GM12878 (cell line): ENCODE results near the gene ALDH1A2. TPM values are rescaled to one million over a fixed set of nuclear protein-coding genes. Genes with fewer than 3 reads are reported as not detected.

Experiments
- ATAC-seq: fragments of 200-7000 bp; cut with Tn5 transposase; 3 replicates; pipeline ENCODE4 v1.9.1; 2020; ENCODE audit warnings: mild to moderate bottlenecking, moderate library complexity
- BruUV-seq: library from RNA; stranded (reverse); fragments of 400-500 nt; replicated peaks from 2 replicates; lab custom pipeline; 2021; lab: Mats Ljungman, UMichigan
- CTCF ChIA-PET: fragments of 300-600 bp; sonication (Branson Sonifier 250); formaldehyde crosslinking; extraction: SDS; loops from one replicate; lab custom pipeline; 2021; ENCODE audit warnings: inconsistent platforms; lab: Yijun Ruan, JAX
- POLR2A ChIA-PET: fragments of 350-600 bp; formaldehyde crosslinking; extraction: SDS; loops from one replicate; lab custom pipeline; 2021; ENCODE audit warnings: inconsistent platforms; lab: Charles Lee
- RAD21 ChIA-PET: fragments of 300-600 bp; sonication (Branson Sonifier 250); formaldehyde crosslinking; loops from one replicate; lab custom pipeline; 2023; ENCODE audit warnings: antibody characterized with exemption; ENCODE audit not compliant: unreplicated experiment; lab: Charles Lee
- SMC1A ChIA-PET: fragments of 300-600 bp; sonication (Branson Sonifier 250); formaldehyde crosslinking; loops from one replicate; lab custom pipeline; 2023; ENCODE audit not compliant: unreplicated experiment, uncharacterized antibody; lab: Charles Lee
- DNase-seq: peaks from one replicate; pipeline ENCODE4 v3.0.0-alpha.2; 2011; ENCODE audit warnings: low read depth, low spot score
- FAIRE-seq: peaks from 3 replicates; lab custom pipeline; 2011; peaks lifted over from hg19 to GRCh38; lab: Jason Lieb, UNC
- H2AFZ ChIP-seq: 2 replicates; pipeline ENCODE4 v1.6.0; 2011; ENCODE audit warnings: low read depth, low read length, control low read depth; ENCODE audit not compliant: control insufficient read depth
- H3K27ac ChIP-seq: 2 replicates; pipeline ENCODE4 v1.5.1; 2011; ENCODE audit warnings: control low read depth; ENCODE audit not compliant: control insufficient read depth, insufficient read depth
- H3K27me3 ChIP-seq, 2 experiments: replicated peaks in 1 of 2; 2 replicates each; pipeline versions ENCODE4 v1.6.0 to v1.6.1; 2011; ENCODE audit warnings: low read length in 1 of 2; ENCODE audit not compliant: control insufficient read depth in 2 of 2, insufficient read depth in 2 of 2
- H3K36me3 ChIP-seq, 2 experiments: 2 replicates each; pipeline ENCODE4 v1.5.1; 2011; ENCODE audit warnings: low read length in 1 of 2; ENCODE audit not compliant: control insufficient read depth in 2 of 2, insufficient read depth in 2 of 2
- H3K4me1 ChIP-seq: 2 replicates; pipeline ENCODE4 v1.6.1; 2011; ENCODE audit warnings: mild to moderate bottlenecking, low read length, moderate library complexity, mixed read lengths; ENCODE audit not compliant: control insufficient read depth, insufficient read depth
- H3K4me2 ChIP-seq: 2 replicates; pipeline ENCODE4 v1.6.0; 2011; ENCODE audit warnings: control low read depth; ENCODE audit not compliant: control insufficient read depth, insufficient read depth
- H3K4me3 ChIP-seq: fragments of 200-600 bp; sonication (generic); 2 replicates; pipeline ENCODE4 v1.5.1; 2016
- H3K79me2 ChIP-seq: 2 replicates; pipeline ENCODE4 v1.6.0; 2011; ENCODE audit warnings: low read length; ENCODE audit not compliant: control insufficient read depth, insufficient read depth
- H3K9ac ChIP-seq: 2 replicates; pipeline ENCODE4 v1.8.0; 2011; ENCODE audit warnings: low read length, control low read depth, mixed read lengths; ENCODE audit not compliant: control insufficient read depth, insufficient read depth
- H3K9me3 ChIP-seq: replicated peaks from 3 replicates; pipeline ENCODE4 v1.5.1; 2011; ENCODE audit warnings: mild to moderate bottlenecking, low read length; ENCODE audit not compliant: control insufficient read depth, insufficient read depth
- H4K20me1 ChIP-seq: 2 replicates; pipeline ENCODE4 v1.6.0; 2011; ENCODE audit not compliant: control insufficient read depth, insufficient read depth
- EED ChIP-seq: sonication (generic); IDR thresholded peaks from 2 replicates; pipeline ENCODE4 v1.6.1; 2016; ENCODE audit warnings: antibody characterized with exemption, low read depth
- EGR1 ChIP-seq, 2 experiments: IDR thresholded peaks; 1 replicate in 1 of 2; 2 replicates in 1 of 2; pipeline ENCODE4 v1.6.1; 2011 to 2012; ENCODE audit warnings: low read depth in 2 of 2, low read length in 2 of 2, borderline replicate concordance in 1 of 2, mild to moderate bottlenecking in 1 of 2, moderate library complexity in 1 of 2
- HDAC2 ChIP-seq: fragments of 200-600 bp; sonication (generic); IDR thresholded peaks from 2 replicates; pipeline ENCODE4 v1.6.1; 2017
- HDAC6 ChIP-seq: fragments of 200-600 bp; sonication (generic); IDR thresholded peaks from one replicate; pipeline ENCODE4 v1.8.0; 2017; ENCODE audit warnings: antibody characterized with exemption; ENCODE audit not compliant: unreplicated experiment
- IRF5 ChIP-seq: fragments of 450-650 bp; IDR thresholded peaks from 2 replicates; pipeline ENCODE4 v1.6.1; 2017; ENCODE audit warnings: borderline replicate concordance
- MAX ChIP-seq: IDR thresholded peaks from 2 replicates; pipeline ENCODE4 v1.6.1; 2012; ENCODE audit warnings: low read depth, low read length, improper control_type of control experiment
- PKNOX1 ChIP-seq: fragments of 450-650 bp; IDR thresholded peaks from 2 replicates; pipeline ENCODE4 v1.6.1; 2016; ENCODE audit warnings: mild to moderate bottlenecking
- RAD51 ChIP-seq: fragments of 450-650 bp; IDR thresholded peaks from 2 replicates; pipeline ENCODE4 v1.6.1; 2016; ENCODE audit warnings: moderate library complexity, mild to moderate bottlenecking, inconsistent platforms
- RB1 ChIP-seq: fragments of 450-650 bp; formaldehyde crosslinking; IDR thresholded peaks from 2 replicates; pipeline ENCODE4 v1.6.1; 2017; ENCODE audit warnings: mild to moderate bottlenecking, borderline replicate concordance
- RFX5 ChIP-seq: IDR thresholded peaks from 2 replicates; pipeline ENCODE4 v1.6.1; 2011; ENCODE audit warnings: low read depth, low read length, improper control_type of control experiment
- SMAD1 ChIP-seq: fragments of 450-650 bp; IDR thresholded peaks from 2 replicates; pipeline ENCODE4 v1.6.1; 2018; ENCODE audit warnings: mild to moderate bottlenecking, low read depth; ENCODE audit not compliant: partially characterized antibody
- SPI1 ChIP-seq: IDR thresholded peaks from 2 replicates; pipeline ENCODE4 v1.6.1; 2011; ENCODE audit warnings: low read depth, mild to moderate bottlenecking, low read length, moderate library complexity, borderline replicate concordance; ENCODE audit not compliant: insufficient read depth
- TAF1 ChIP-seq: IDR thresholded peaks from 2 replicates; pipeline ENCODE4 v1.6.1; 2011; ENCODE audit warnings: mild to moderate bottlenecking, low read depth, low read length, borderline replicate concordance
- ZNF207 ChIP-seq: fragments of 450-650 bp; IDR thresholded peaks from 2 replicates; pipeline ENCODE4 v1.6.1; 2014; ENCODE audit warnings: antibody characterized with exemption, mild to moderate bottlenecking, borderline replicate concordance
- ZNF592 ChIP-seq: fragments of 450-650 bp; IDR thresholded peaks from 2 replicates; pipeline ENCODE4 v1.6.1; 2017; ENCODE audit warnings: mild to moderate bottlenecking, moderate library complexity
- WGBS: methylation state at CpG from one replicate; pipeline ENCODE4 v1.1.6; 2016; ENCODE audit warnings: low lambda C conversion rate; ENCODE audit not compliant: insufficient replicate concordance, insufficient coverage; ENCODE audit errors: missing lambda C conversion rate; 5-methylcytosine and 5-hydroxymethylcytosine counted together
- in situ Hi-C: fragments of 300-500 bp; cut with MboI; formaldehyde crosslinking; loops from 9 replicates; pipeline ENCODE4 v1.14.3; 2018; ENCODE audit warnings: mixed read lengths
- intact Hi-C: fragments of 100-400 bp; cut with micrococcal nuclease; formaldehyde crosslinking; loops from one replicate; pipeline ENCODE4 v1.14.2; 2022; ENCODE audit not compliant: unreplicated experiment
- polyA plus RNA-seq, 11 experiments: library from polyadenylated mRNA; depleted of rRNA in 4 of 11; unstranded in 6 of 11; stranded (reverse) in 5 of 11; fragments of >200 nt; fragmentation: Nextera tagmentation in 4 of 11; fragmentation: Illumina TruSeq in 1 of 11; extraction: Ambion mirVana in 4 of 11; extraction: Trizol in 1 of 11; gene quantifications; 1 replicate in 1 of 11; 2 replicates in 10 of 11; pipeline versions ENCODE4 v1.2.1 to v1.2.3, GENCODE V29; 2011 to 2016; ENCODE audit warnings: inconsistent platforms in 2 of 11, missing spikeins in 2 of 11, low read depth in 1 of 11
- total RNA-seq, 4 experiments: library from RNA; depleted of rRNA in 3 of 4; stranded (reverse); fragments of >200 nt in 3 of 4; fragmentation: Illumina TruSeq in 1 of 4; extraction: Trizol in 1 of 4; gene quantifications; 2 replicates each; pipeline versions ENCODE4 v1.2.1 to v1.2.3, GENCODE V29; 2013 to 2021

The ALDH1A2 gene
- total and polyA plus RNA-seq, 10 of the 15 experiments (the other 5 are each of a cell fraction or from before 2014, with no cell fraction given) = 0.06 to 0.92 (median 0.18) TPM; not detected in 5

- no peak overlapping the region for H3K4me3 ChIP-seq
- no peak overlapping the region for H3K9ac ChIP-seq
- RAD21 ChIA-PET = no interaction called here
- peaks cover 2 to 3% of the 10 kb centered on the region in 2 experiments; a peak in 1 of 4 replicates for H3K27me3 ChIP-seq
- SMC1A ChIA-PET = interaction anchor here (1.3 kb wide), 1 partner anchor 113 kb away, joined by 3 read pairs; no protein-coding TSS in a partner anchor
- FAIRE-seq = no peak
- no peaks in the 10 kb centered on the region for H3K36me3 ChIP-seq
- no peaks in the 10 kb centered on the region for H3K79me2 ChIP-seq
- H4K20me1 ChIP-seq = no peaks in the 10 kb centered on the region
- 23% methylated on average over 5 of the region's 5 CpGs for WGBS
- H3K27ac ChIP-seq = no peak overlapping the region
- in situ Hi-C loops = no loop called here
- H3K4me1 ChIP-seq = no peaks in the 10 kb centered on the region
- BruUV-seq = no TSS peak
- no peak for DNase-seq
- ATAC-seq = no peak
- no peak overlapping the region for H2AFZ ChIP-seq
- no peaks in the 10 kb centered on the region for H3K9me3 ChIP-seq
- POLR2A ChIA-PET = no interaction called here
- intact Hi-C loops = no loop called here
- CTCF ChIA-PET = interaction anchor here (0.8 kb wide), 1 partner anchor 14 kb away, joined by 3 read pairs; no protein-coding TSS in a partner anchor
- no peak overlapping the region for H3K4me2 ChIP-seq
- TF ChIP-seq TAF1 (no peak), ZNF207 (no peak), SPI1 (no peak), HDAC6 (no peak), MAX (no peak), SMAD1 (no peak), ZNF592 (no peak), IRF5 (no peak), EED (no peak), RFX5 (no peak), EGR1 (IDR thresholded peaks at IDR 0.05; ENCODE audit: borderline replicate concordance in 1 of 2, low read depth in 2 of 2, low read length in 2 of 2) (no peak), RB1 (no peak), RAD51 (no peak), HDAC2 (no peak), PKNOX1 (no peak)
These were observed 108.4 kb downstream of the ALDH1A2 start for GRCh38 chr15:57957113-57957512.
